Measurements from ENCODE around the gene TFF1. TPM values are rescaled to one million over a fixed set of nuclear protein-coding genes. Genes with fewer than 3 reads are reported as not detected.

TFF1 gene
- total RNA-seq, 1 experiment from 2014 or later = 2.2 TPM

DNA sequence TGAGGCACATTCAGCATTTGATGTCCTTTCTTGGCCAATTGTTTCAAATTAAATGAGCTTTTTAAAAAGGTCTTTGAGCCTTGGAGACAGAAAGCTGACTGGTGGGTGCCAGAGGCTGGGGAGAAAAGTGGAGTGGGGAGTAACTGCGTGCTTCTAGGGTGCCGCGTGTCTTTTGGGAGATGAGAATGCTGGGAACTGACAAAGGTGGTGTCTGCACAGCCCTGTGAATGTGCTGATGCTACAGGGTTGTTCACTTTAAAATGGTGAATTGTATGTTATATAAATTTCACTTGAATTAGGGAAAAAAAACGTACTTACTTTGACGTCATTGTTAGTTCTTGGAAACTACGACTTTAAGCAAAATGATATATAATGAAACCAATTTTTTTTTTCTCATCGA is 8.1 kb upstream of the TFF1 start:
- no peak for DNase-seq
- intact Hi-C loops (cut with micrococcal nuclease; ENCODE audit: unreplicated experiment) = no loop called here
- no peaks in the 10 kb centered on the region for H3F3A ChIP-seq (ENCODE audit: insufficient read depth, low read depth)
- H3K27me3 ChIP-seq (ENCODE audit: insufficient read depth, low read depth) = no peaks in the 10 kb centered on the region
- H3K36me3 ChIP-seq (ENCODE audit: low read depth) = no peaks in the 10 kb centered on the region
- ChIA-PET CTCF (no interaction called here), POLR2A (ENCODE audit: unreplicated experiment) (no interaction called here)
- H3K79me2 ChIP-seq (ENCODE audit: low read depth) = no peaks in the 10 kb centered on the region
- no peaks in the 10 kb centered on the region for H3K4me1 ChIP-seq (replicated peaks; ENCODE audit: insufficient read depth)
- H3K4me3 ChIP-seq = no peak overlapping the region
- no peaks in the 10 kb centered on the region for H4K20me1 ChIP-seq (ENCODE audit: insufficient read depth)
- H3K9me2 ChIP-seq (ENCODE audit: insufficient read depth) = no peaks in the 10 kb centered on the region
- no TSS peak for BruUV-seq (replicated peaks)
- TF ChIP-seq, protein P1, sequence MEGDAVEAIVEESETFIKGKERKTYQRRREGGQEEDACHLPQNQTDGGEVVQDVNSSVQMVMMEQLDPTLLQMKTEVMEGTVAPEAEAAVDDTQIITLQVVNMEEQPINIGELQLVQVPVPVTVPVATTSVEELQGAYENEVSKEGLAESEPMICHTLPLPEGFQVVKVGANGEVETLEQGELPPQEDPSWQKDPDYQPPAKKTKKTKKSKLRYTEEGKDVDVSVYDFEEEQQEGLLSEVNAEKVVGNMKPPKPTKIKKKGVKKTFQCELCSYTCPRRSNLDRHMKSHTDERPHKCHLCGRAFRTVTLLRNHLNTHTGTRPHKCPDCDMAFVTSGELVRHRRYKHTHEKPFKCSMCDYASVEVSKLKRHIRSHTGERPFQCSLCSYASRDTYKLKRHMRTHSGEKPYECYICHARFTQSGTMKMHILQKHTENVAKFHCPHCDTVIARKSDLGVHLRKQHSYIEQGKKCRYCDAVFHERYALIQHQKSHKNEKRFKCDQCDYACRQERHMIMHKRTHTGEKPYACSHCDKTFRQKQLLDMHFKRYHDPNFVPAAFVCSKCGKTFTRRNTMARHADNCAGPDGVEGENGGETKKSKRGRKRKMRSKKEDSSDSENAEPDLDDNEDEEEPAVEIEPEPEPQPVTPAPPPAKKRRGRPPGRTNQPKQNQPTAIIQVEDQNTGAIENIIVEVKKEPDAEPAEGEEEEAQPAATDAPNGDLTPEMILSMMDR (conservative IDR thresholded peaks at IDR 0.05) = no peak
- TF ChIP-seq EZH2 (IDR thresholded peaks at IDR 0.05; ENCODE audit: low read depth) = no peak
- H3K27ac ChIP-seq = no peak overlapping the region
- H3K9me3 ChIP-seq (ENCODE audit: insufficient read depth, low read depth) = no peaks in the 10 kb centered on the region
- no peak overlapping the region for H3K4me2 ChIP-seq
- no peak overlapping the region for H2AFZ ChIP-seq

DNA sequence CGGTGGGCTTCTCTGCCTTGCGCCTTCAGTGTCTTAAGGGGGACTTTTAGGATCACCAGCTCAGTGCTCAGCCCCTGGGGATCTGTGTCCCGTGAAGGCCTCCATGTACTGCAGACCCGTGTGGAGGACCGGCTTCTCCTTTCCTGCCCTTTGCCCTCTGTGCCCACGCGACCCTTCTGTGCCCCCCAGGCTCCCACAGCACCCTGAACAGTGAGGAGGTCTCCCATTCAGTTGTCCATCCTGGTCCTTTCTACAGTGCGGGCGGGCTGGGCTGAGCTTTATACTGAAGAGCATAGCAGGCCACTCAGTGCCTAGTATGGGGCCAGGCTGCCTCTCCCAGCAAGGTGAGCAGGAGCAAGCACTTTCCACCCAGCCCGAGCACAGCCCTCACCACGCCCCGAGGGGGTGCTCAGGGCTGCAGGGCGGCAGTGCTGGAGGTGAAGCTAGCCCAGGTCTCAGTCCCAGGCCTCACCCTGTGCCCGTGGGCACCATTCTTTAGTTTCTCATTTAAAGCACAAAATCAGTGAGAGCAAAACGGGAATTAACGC is 7.6 kb upstream of the TFF1 start:
- POLR2A ChIA-PET (ENCODE audit: unreplicated experiment) = no interaction called here
- no peak overlapping the region for H3K4me2 ChIP-seq
- H3K79me2 ChIP-seq (ENCODE audit: low read depth) = no peaks in the 10 kb centered on the region
- TF ChIP-seq, protein P1 (conservative IDR thresholded peaks at IDR 0.05) = no peak
- TF ChIP-seq EZH2 (IDR thresholded peaks at IDR 0.05; ENCODE audit: low read depth) = no peak
- H3K27ac ChIP-seq = no peak overlapping the region
- CTCF ChIA-PET = no interaction called here
- H3F3A ChIP-seq (ENCODE audit: insufficient read depth, low read depth) = no peaks in the 10 kb centered on the region
- intact Hi-C loops (cut with micrococcal nuclease; ENCODE audit: unreplicated experiment) = no loop called here
- H3K4me3 ChIP-seq = no peak overlapping the region
- H3K9me2 ChIP-seq (ENCODE audit: insufficient read depth) = no peaks in the 10 kb centered on the region
- no TSS peak for BruUV-seq (replicated peaks)
- H4K20me1 ChIP-seq (ENCODE audit: insufficient read depth) = no peaks in the 10 kb centered on the region
- no peak overlapping the region for H2AFZ ChIP-seq
- DNase-seq = no peak
- no peaks in the 10 kb centered on the region for H3K36me3 ChIP-seq (ENCODE audit: low read depth)
- H3K9me3 ChIP-seq (ENCODE audit: insufficient read depth, low read depth) = no peaks in the 10 kb centered on the region
- H3K27me3 ChIP-seq (ENCODE audit: insufficient read depth, low read depth) = no peaks in the 10 kb centered on the region
- H3K4me1 ChIP-seq (replicated peaks; ENCODE audit: insufficient read depth) = no peaks in the 10 kb centered on the region

DNA sequence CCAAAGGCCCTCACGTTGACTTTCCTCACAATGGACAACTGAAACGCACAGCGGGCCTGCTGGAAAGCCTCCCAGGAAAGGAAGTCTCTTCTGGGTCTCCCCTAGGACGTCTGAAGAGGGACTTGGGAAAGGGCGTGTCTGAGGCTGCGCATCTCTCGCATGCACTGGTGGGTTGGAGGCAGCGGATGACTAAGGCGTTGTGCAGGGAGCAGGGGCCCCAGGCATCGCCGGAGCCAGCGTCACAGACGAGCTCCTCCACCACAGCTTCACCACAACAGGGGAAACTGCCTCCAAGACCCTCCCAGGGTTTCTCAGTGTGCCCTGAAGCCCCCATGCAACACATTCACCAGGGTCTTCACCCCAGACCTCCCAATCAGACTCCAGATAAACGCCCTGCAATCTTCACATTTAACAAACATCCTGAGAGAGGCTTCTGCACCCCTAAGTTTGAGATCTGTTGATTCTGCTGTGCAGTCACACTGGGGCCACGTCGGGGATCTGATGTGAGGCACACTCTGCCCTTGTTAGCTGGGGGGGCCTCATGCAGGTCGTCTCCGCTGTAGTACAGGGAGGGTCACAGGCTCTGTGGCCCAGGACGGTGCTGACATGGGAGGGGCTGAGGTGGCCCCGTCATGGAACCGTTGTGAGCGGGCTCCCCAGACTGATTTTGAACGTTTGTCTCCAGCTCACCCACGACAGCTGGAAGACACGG is 7.0 kb upstream of the TFF1 start:
- ChIA-PET CTCF (no interaction called here), POLR2A (ENCODE audit: unreplicated experiment) (no interaction called here)
- Histone ChIP-seq H3K9me2 (ENCODE audit: insufficient read depth) (no peaks in the 10 kb centered on the region), H3K4me3 (no peak overlapping the region), H3K79me2 (ENCODE audit: low read depth) (no peaks in the 10 kb centered on the region), H3K27ac (no peak overlapping the region), H3K27me3 (ENCODE audit: insufficient read depth, low read depth) (no peaks in the 10 kb centered on the region), H3F3A (ENCODE audit: insufficient read depth, low read depth) (no peaks in the 10 kb centered on the region), H4K20me1 (ENCODE audit: insufficient read depth) (no peaks in the 10 kb centered on the region), H3K4me2 (no peak overlapping the region), H2AFZ (no peak overlapping the region), H3K36me3 (ENCODE audit: low read depth) (no peaks in the 10 kb centered on the region), H3K4me1 (replicated peaks; ENCODE audit: insufficient read depth) (peaks cover 3% of the 10 kb centered on the region; the same call in 1 of the 2 replicates), H3K9me3 (ENCODE audit: insufficient read depth, low read depth) (no peaks in the 10 kb centered on the region)
- intact Hi-C loops (cut with micrococcal nuclease; ENCODE audit: unreplicated experiment) = no loop called here
- BruUV-seq (replicated peaks) = no TSS peak
- TF ChIP-seq, protein P1 (conservative IDR thresholded peaks at IDR 0.05) = no peak
- TF ChIP-seq EZH2 (IDR thresholded peaks at IDR 0.05; ENCODE audit: low read depth) = no peak
- DNase-seq = no peak
